Endometrium (tissue), 2 donors: ENCODE data around the gene KIFBP.
"Not testable (repeated sequence)": the region's sequence is repeated elsewhere in the genome, so short reads cannot be mapped to it uniquely, and the experiment has no call there.

Experiments
- FAIRE-seq: peaks from 2 replicates; lab custom pipeline; 2012; peaks lifted over from hg19 to GRCh38; lab: Jason Lieb, UNC
- donor health status: control.
- donor health status: control.

Gene KIFBP

GRCh38 chr10:69005704-69006485 is 17.3 kb downstream of the KIFBP start:
- FAIRE-seq: no peak

- no peak for FAIRE-seq
Observed at GRCh38 chr10:69007260-69007659, 18.7 kb downstream of the KIFBP start.

GRCh38 chr10:69009360-69009759 is 20.8 kb downstream of the KIFBP start:
- FAIRE-seq: no peak

GRCh38 chr10:69010151-69010640 is 21.6 kb downstream of the KIFBP start:
- no peak for FAIRE-seq

GRCh38 chr10:69012778-69013177 is 24.2 kb downstream of the KIFBP start:
- FAIRE-seq: not testable (repeated sequence)

GRCh38 chr10:69014171-69014570 is 25.6 kb downstream of the KIFBP start:
- FAIRE-seq: no peak

GRCh38 chr10:69018613-69019012 is 30.0 kb downstream of the KIFBP start:
- no peak for FAIRE-seq

- no peak for FAIRE-seq
Observed at GRCh38 chr10:69022611-69023010, 34.0 kb downstream of the KIFBP start.

- no peak for FAIRE-seq
Observed at GRCh38 chr10:69025370-69025896, 36.8 kb downstream of the KIFBP start.

GRCh38 chr10:69033256-69033655 is 44.7 kb downstream of the KIFBP start:
- FAIRE-seq: no peak

- FAIRE-seq: no peak
Observed at GRCh38 chr10:69037489-69037888, 48.9 kb downstream of the KIFBP start.

GRCh38 chr10:69040904-69041303 is 52.3 kb downstream of the KIFBP start:
- FAIRE-seq: not testable (repeated sequence)

- no peak for FAIRE-seq
Observed at GRCh38 chr10:69042417-69042816, 53.8 kb downstream of the KIFBP start.

GRCh38 chr10:69042838-69043237 is 54.2 kb downstream of the KIFBP start:
- no peak for FAIRE-seq

- no peak for FAIRE-seq
Observed at GRCh38 chr10:69043931-69044531, 55.4 kb downstream of the KIFBP start.

- FAIRE-seq: no peak
Observed at GRCh38 chr10:69044546-69044945, 55.9 kb downstream of the KIFBP start.

GRCh38 chr10:69045441-69046300 is 57.1 kb downstream of the KIFBP start:
- FAIRE-seq: no peak

GRCh38 chr10:69047111-69047832 is 58.7 kb downstream of the KIFBP start:
- FAIRE-seq: no peak

- FAIRE-seq: no peak
Observed at GRCh38 chr10:69048103-69048502, 59.5 kb downstream of the KIFBP start.

GRCh38 chr10:69049566-69049961 is 61.0 kb downstream of the KIFBP start:
- FAIRE-seq: no peak

GRCh38 chr10:69051303-69051702 is 62.7 kb downstream of the KIFBP start:
- no peak for FAIRE-seq
